HG02588 (cell line): ENCODE measurements around the gene MAML2.

Experiments
- ATAC-seq: cut with Tn5 transposase; IDR thresholded peaks from one replicate; pipeline ENCODE4 v1.9.1; 2021; ENCODE audit warnings: mild to moderate bottlenecking, moderate library complexity; ENCODE audit not compliant: unreplicated experiment

The MAML2 gene

DNA sequence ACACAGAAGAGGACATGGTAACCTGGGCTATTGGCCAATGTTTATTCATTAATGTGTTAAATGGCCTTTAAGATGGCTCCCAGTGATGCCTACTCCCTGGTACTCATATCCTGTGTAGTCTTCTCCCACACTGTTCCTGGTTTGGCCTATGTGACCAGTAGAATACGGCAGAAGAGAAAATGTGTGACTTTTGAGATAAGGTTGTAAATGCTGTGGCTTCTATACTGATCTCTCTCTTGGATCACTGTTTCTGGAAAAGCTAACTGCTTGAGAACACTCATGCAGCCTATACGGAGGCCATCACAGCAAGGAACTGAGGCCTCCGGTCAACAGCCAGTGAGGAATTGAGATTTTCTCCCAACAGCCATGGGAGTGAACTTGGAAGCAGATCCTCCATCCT lies 24.1 kb downstream of the MAML2 start:
- no peak for ATAC-seq

- no peak for ATAC-seq
These were observed 24.6 kb downstream of the MAML2 start for GRCh38 chr11:96318399-96318798.

- ATAC-seq: no peak
These were observed 25.0 kb downstream of the MAML2 start for GRCh38 chr11:96317985-96318384.

DNA sequence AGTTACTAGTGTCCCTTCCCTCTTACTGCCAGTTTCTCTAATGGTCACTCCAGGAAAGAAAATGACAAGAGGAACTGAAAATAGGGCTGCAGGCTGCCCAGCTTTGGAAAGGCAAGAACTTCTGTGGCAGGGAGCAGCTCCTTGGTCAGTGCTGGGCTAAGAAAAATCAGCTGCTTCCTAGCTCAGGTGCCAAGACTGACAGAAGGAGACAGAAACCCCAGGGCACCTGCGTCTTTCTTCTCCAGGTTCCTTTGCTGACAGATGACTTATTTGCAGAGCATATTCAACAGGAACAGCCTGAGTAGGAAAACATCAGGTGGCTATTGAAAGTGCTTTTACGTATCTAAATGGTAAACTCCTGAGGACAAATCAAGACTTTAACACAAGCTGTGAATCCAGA lies 25.4 kb downstream of the MAML2 start:
- no peak for ATAC-seq

- ATAC-seq: no peak
These were observed 26.1 kb downstream of the MAML2 start for GRCh38 chr11:96316869-96317268.

GRCh38 chr11:96315476-96315875 lies 27.5 kb downstream of the MAML2 start:
- ATAC-seq: no peak

DNA sequence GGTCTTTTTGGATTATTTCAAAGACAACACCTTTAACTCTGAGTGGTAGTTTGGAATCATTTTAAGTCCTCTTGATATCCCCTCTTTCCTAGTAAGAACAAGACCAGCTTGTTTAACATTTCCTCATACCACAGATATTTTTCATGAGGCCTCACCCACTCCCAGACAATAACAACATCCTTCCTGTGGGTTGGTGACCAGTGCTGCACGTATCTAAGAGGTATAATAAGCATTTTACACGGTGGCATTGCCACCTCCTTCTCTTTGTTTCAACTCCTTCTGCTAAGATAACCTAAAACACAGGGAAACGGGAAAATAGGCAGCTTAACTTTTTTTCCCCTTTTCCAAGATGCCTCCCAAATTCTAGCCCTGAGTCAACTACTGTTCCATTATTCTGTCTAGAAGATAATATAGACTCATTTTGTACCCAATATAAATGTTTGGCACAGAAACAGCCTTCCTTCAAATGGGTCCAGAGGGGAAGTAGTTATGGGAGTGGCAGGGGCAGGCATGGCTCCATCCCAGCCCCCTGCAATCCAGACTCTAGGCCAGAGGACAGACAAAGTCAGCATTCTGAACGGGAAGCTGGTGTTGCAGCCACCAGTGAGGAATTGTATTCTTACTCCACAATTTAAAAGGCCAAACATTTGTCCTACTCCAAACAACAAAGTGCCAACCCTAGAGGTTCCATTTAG lies 28.5 kb downstream of the MAML2 start:
- no peak for ATAC-seq

- no peak for ATAC-seq
These were observed 29.8 kb downstream of the MAML2 start for GRCh38 chr11:96313163-96313562.

DNA sequence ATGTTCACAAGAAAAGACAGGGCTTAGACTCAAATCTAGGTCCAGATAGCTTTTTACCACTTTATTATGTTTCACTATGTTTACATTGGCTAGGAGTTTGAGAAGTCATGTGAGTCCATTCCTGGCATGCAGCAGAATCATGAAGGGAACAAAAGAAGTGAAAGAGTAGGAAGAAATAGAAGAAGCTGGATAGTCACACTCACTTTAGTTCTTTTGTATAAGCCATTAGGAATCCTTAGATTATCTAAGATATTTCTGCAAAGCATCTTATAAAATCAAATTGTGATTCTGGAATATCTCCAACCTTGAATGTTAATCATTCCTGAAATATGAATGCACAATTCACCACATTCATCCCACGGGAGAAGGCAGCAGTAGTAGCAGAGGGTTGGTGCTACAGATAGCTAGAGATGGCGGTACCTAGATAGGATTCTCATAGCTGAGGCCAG lies 31.9 kb downstream of the MAML2 start:
- no peak for ATAC-seq

- no peak for ATAC-seq
These were observed 32.8 kb downstream of the MAML2 start for GRCh38 chr11:96310236-96310635.

DNA sequence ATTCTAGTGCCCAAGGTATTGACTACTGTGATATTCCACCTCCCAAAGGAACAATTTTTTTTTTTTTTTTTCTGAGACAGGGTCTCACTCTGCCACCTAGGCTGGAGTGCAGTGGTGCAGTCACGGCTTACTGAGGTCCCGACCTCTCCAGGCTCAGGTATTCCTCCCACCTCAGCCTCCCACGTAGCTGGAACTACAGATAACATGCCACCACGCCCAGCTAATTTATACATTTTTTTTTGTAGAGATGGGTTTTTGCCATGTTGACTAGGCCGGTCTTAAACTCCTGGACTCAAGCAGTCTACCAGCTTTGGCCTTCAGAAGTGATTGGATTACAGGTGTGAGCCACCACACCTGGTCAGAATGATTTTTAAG lies 33.4 kb downstream of the MAML2 start:
- no peak for ATAC-seq

DNA sequence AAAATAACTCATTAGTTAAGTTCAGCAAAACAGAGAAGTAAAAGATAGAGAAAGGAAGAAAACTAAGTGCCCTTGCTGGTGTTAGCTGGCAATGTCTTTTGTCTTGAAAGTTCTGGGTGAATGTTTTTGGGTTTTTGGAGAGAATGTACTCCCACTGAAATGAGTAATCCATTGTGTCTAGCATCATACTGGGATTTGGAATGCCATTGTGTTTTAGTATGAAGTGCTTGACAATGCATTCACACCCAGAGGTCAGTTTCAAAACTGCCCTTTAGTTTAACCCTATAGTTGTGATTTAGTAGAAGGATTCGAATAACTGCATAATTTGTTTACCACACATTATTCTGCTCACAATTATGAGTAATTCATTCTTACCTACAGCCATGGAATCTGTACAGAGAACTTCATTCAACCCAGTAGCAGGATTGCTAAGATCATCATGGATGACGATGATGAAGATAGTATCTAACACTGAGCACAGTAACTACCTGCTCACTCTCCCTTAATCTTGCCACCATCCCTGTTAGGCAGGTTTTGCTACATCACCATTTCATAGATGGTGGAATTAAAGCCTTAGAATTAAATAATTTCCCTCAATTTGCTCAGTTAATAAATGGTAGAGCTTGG lies 33.9 kb downstream of the MAML2 start:
- no peak for ATAC-seq

- no peak for ATAC-seq
These were observed 35.2 kb downstream of the MAML2 start for GRCh38 chr11:96307776-96308140.

DNA sequence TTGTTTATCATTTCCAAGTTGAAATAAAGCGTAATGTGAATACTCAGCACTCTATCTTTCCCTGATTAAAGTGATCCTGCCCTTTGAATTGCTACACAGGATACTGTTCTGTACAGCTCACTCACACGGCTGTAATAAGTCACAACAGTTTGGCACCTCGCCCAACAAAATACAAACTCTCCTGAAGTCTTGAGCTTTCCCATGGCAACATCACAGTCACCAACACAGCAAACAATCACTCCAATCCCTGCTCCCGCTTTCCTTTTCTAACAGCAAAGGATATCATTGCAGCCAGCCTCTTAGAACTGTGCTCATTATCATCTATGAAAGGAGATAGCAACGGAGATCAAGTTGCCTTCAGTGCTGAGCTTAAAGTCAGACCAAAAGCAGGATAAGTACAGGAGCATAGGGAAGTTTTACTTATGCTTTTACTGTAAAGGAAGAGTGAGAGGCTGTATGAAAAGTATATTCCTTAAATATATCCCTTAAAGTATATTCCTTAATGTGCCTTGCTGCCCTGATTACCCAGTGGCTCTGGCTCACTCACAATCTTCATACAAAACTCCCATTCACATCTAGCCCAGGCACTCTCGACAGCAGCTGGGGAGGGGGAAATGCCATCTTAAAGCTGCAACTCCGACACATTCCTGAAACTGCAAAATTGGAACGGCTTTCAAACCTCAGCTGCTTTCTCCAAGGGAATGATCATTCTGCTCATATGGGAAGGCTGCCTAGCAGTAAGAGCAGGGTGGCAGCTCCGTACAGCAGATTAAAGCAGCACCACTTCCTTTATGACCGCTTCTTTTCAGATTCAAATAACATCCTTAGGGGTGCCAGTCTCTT lies 35.8 kb downstream of the MAML2 start:
- no peak for ATAC-seq

DNA sequence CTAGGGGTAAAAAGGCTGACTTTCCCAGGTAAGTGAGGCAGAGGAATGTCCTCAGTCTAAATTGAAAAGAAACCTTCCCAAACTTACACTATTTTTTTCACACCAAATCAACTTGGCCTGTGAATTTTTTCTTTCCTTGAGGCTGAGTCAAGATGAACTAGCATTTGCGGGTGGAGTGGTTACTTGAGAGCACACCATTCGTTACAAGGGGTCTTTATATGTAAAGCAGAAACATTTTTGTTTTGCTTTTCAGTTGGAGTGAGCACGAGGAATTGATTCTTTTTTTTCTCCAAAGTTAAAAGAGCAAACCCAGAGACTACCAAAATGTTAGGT lies 36.4 kb downstream of the MAML2 start:
- no peak for ATAC-seq

GRCh38 chr11:96306071-96306470 lies 36.9 kb downstream of the MAML2 start:
- ATAC-seq: no peak

GRCh38 chr11:96303980-96304379 lies 39.0 kb downstream of the MAML2 start:
- ATAC-seq: no peak

GRCh38 chr11:96303064-96303463 lies 39.9 kb downstream of the MAML2 start:
- no peak for ATAC-seq

GRCh38 chr11:96301818-96302217 lies 41.2 kb downstream of the MAML2 start:
- no peak for ATAC-seq

GRCh38 chr11:96299155-96299888 lies 43.7 kb downstream of the MAML2 start:
- no peak for ATAC-seq

GRCh38 chr11:96295369-96295768 lies 47.6 kb downstream of the MAML2 start:
- ATAC-seq: no peak
